A375 (cell line): ENCODE data around the gene CLDN6. TPM values are rescaled to one million over a fixed set of nuclear protein-coding genes. Genes with fewer than 3 reads are reported as not detected.

Experiments
- small RNA-seq: library from RNA; depleted of rRNA; stranded (forward); fragments of <200 nt; gene quantifications from one replicate; pipeline ENCODE3, GENCODE V24; 2014
- total RNA-seq: library from RNA; depleted of rRNA; stranded (reverse); fragments of >200 nt; shearing (Covaris generic); gene quantifications from 2 replicates; pipeline ENCODE4 v1.2.3, GENCODE V29; 2014; rRNA removed

CLDN6 gene, protein sequence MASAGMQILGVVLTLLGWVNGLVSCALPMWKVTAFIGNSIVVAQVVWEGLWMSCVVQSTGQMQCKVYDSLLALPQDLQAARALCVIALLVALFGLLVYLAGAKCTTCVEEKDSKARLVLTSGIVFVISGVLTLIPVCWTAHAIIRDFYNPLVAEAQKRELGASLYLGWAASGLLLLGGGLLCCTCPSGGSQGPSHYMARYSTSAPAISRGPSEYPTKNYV
- not detected in 2 replicates for total RNA-seq

DNA sequence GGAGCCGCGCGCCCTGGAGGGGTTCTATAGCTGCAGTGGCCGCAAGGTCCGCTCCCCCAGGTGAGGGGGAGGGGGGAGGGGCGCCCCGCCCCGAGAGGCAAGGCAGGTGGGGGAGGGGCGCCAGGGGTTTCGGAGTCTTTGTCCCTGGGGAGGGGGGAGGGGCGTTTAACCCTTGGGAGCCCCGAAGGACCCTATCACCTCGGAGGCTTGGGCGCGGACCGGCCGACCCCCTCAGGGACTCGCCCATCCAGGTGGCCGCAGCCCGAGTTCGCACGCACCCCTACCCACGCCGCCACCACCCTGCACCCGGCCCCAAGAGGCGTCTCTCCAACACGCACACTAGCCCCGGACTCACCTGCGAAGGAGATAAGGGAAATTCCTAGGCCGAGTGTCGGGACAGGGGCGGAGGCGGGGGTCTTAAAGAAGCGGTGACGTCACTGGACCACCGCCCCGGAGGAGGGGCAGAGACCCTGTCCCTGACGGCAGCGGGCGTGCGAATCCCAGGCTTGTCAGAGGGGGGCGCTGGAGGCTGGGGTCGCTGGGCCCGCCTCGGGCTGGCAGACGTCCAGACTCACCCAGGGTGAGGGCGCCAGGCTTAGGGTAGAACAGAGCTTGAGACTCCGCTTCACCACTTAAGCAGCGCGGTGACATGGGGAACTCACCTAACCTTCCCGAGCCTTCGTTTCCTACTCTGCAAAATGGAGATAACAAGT lies at the start of gene CLDN6:
TSS of gene CLDN6 (minus strand) at position 390 of the 713 bp plus-strand sequence. CDS start 2,162 bp downstream, outside the sequence.

DNA sequence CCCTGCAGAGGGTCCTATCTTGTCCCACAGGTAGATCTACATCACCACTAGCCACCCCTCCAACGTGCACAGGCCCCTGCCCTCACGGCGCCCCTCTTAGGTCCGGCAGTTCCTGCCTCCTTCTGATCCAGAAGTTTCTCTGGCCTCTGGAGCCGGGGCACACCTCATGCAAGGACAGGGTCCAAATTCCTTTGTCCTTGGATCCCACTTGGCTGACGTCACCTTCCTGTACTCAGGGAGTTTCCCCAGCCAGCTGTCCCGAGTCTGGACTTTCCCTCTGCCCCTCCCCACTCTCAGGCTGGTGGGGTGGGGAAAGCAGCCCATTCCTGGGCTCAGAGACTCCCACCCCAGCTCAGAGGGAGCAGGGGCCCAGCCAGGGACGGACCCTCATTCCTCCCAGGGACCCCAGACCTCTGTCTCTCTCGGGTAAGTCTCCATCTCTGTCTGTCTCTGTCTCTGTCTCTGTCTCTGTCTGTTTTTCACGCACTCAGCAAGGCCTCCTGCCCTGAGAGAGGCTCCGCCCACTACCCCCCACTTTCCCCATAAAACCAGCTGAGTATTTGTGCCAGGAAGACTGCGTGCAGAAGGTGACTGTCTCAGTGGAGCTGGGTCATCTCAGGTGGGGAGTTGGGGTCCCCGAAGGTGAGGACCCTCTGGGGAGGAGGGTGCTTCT lies 47.2 kb upstream of the CLDN6 start, which contains the start of gene IL32:
TSS of gene IL32 (plus strand) at position 572 of the 673 bp plus-strand sequence. CDS start 172 bp downstream, outside the sequence.

DNA sequence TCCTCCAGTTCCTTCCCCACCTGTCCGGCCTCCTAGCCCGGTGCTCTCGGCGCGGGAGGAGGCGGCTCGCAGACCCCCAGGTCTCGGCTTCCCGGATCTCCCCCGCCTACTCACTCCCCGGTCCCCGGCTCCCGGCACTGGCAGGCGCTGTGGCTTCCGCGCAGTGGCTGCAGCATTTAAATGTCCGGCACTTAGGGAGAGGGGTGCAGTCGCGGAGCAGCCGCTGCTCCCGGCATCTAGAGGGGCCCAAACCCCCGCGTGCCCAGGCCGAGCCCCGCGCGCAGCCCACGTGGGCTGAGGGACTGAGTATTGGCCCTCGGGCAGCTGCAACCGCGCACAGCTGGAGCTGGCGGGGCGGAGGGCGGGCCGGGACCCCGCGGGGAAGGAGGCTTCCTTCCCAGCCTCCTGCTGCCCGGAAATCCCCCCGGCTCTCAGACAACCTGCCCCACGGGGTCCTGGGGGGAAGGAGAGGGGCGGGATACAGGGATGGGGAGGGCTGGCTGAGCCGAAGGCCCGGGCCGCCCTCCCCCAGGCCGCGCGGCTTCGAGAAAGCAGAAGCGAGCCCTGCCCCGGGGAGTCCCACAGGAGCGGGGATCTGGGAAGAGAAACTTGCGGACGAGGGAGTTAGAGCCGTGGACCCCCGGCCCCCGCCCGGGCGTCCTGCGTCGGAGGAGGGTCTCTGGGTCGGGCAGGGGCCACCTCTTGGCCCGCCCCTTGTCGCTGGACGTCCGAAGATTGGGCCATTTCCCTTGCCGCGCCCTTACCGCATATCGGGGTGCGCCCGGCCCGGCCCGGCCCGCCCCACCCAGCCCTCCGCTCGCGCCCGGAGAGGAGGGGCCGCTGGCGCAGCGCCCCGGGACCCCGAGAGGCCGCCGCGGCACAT lies 28.0 kb upstream of the CLDN6 start, which contains the start of gene MMP25:
TSS of gene MMP25 (plus strand) at position 804 of the 883 bp plus-strand sequence. CDS start 357 bp downstream, outside the sequence.

DNA sequence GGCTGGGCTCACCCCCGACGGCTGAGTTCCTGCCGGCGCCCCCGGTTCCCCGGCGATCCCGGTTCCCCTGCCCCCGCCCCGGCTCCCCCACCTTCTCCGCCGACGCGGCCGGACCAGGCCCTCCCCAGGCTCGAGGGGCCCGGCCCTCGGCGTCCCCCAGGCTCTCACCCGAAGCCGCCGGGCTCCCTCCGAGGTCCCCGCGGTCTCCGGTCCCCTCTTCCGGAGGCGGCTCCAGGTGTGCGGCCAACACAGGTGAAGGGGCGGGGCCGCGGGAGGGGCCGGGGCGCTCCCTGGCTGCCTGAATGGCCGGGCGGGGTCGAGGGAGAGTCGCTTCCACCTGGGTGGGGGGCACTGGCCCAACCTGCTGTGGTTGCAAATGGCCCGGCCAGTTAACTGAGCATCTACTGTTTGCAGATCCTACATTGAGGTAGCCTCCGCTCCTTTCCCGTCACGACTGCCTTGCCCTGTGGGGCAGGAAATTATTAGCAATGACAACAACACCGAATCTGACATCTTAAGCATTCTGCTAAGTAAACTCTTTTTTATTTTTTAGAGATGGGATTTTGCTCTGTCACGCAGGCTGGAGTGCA lies 18.8 kb upstream of the CLDN6 start, which contains the start of gene BICDL2:
TSS of gene BICDL2 (minus strand) at position 219 of the 590 bp plus-strand sequence. CDS start 1,448 bp downstream, outside the sequence.

DNA sequence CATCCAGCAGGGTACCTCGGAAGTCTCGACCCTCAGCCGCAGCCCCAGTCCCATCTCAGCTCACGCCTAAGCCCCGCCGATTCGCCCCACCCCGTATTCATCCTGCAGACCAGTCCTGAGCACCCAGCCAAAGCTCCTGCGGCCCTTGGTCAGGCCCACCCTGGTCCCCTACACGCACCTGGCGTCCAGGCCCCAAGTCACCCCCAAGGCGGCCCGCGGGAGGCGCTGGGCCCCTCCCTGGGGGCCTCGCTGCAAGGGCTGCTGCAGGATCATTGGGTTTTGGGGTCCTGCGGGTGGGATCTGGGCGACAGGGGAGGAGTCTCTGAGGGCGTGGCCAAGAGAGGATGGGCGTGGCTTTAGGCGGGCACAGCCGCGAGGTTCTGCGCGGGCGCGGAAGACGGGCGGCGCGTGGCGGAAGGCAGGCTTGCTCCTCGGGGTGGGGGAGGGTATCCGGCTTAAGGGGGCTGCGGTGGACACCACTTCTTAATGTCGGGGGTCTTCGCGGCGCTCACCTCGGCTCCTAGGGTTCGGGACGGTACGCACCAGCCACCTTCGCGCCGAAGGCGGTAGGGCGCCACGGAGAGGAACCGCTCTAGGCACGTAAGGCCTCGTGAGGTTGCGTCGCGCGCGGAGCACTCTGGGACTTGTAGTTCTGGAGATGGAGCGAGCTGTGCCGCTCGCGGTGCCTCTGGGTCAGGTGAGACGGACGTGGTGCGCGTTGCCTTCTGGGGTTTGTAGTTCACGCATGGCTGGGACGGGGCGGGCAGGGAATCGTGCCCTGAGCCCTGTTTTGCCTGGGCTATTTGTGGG lies 5.9 kb upstream of the CLDN6 start, which contains the start of the genes HCFC1R1 and THOC6:
TSS of gene HCFC1R1 (minus strand) at position 274 of the 810 bp plus-strand sequence. CDS start at position 273, 1 bp downstream.
TSS of gene THOC6 (plus strand) at position 367 of the 810 bp plus-strand sequence. CDS start at position 659, 292 bp downstream.

DNA sequence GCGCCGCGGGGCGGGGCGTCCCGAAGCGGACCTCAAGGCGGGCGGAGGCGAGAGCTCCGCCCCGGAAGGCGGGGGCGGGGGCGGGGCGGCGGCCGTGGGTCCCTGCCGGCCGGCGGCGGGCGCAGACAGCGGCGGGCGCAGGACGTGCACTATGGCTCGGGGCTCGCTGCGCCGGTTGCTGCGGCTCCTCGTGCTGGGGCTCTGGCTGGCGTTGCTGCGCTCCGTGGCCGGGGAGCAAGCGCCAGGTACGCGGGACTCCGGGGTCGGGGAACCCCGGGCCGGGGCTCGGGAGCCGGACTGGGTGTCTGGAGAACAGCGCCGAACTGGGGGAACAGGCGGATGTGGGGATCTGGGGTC lies 2.2 kb upstream of the CLDN6 start, which contains the start of gene TNFRSF12A:
TSS of gene TNFRSF12A (plus strand) at position 122 of the 357 bp plus-strand sequence. CDS start at position 152, 30 bp downstream.

DNA sequence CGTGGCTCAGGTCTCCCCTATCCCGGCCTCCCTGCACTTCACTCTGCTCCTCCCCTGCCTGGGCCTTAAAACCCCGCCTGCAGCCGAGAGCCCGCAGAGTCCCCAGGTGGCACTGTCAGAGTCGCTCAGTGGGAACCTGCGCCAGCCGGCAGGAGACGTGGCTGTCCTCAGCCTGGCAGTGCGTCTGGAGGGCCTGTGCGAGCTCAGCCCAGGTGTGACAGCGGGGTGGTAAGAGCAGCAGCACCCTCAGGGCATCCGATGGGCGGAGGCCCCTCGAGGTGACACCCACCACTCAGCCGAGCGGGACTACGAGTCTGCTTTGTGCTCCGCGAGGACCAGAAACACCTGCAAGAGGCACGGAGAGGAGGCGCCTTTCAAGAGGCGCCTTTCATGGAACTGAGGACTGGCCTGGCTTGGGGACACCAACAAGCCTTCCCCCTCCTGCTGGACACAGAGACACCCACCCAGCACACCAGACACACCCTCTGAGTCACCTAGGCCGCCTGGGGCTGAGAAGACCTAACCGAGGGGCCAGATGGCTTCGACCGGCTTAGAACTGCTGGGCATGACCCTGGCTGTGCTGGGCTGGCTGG lies 5.1 kb downstream of the CLDN6 start, which contains the start of gene CLDN9:
TSS of gene CLDN9 (plus strand) at position 96 of the 593 bp plus-strand sequence. CDS start at position 536, 440 bp downstream.

DNA sequence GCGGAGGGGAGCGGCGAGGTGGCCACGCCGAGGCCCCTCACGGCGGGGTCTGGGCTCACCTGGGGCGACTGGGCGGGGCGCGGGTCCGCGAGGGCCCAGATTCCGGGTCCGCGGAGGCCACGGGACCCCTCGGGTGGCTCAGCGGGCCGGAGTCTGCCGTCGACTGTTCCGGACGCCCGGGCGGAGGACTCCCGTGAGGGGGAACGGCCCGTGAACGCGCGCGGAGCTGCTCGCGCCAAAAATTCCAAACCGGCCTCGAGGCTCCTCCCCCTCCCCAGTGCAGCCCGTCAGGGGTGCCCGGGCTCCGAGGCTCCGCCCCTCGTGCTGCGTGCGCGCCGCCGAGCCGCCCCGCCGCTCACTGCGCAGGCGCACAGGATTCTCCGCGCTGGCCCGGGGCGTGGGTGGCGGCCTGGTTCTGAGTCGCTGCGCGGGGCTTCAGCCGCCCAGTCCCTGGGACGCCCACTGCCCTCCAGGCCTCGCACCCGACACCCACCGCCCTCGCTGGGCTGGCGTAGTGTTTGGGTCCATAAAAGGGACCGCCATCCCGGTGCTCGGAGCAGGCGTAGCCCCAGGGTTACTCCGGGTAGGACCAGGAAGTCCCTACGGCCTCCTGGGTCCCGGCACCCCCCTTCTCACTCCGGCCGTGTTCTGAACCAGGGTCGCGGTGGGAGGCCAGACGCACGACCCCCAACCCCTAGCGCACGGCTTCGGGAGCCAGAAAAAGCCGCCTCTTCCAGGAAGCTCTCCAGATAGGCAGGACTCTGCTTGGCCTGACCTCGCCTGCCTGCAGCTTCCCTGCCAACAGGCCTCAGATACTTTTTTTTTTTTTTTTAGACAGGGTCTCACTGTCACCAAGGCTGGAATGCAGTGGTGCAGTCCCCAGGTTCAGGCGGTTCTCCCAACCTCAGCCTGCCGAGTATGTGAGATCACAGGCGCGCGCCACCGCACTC lies 37.5 kb downstream of the CLDN6 start, which contains the start of gene PKMYT1:
TSS of gene PKMYT1 (minus strand) at position 220 of the 950 bp plus-strand sequence. CDS start 789 bp downstream, outside the sequence.

DNA sequence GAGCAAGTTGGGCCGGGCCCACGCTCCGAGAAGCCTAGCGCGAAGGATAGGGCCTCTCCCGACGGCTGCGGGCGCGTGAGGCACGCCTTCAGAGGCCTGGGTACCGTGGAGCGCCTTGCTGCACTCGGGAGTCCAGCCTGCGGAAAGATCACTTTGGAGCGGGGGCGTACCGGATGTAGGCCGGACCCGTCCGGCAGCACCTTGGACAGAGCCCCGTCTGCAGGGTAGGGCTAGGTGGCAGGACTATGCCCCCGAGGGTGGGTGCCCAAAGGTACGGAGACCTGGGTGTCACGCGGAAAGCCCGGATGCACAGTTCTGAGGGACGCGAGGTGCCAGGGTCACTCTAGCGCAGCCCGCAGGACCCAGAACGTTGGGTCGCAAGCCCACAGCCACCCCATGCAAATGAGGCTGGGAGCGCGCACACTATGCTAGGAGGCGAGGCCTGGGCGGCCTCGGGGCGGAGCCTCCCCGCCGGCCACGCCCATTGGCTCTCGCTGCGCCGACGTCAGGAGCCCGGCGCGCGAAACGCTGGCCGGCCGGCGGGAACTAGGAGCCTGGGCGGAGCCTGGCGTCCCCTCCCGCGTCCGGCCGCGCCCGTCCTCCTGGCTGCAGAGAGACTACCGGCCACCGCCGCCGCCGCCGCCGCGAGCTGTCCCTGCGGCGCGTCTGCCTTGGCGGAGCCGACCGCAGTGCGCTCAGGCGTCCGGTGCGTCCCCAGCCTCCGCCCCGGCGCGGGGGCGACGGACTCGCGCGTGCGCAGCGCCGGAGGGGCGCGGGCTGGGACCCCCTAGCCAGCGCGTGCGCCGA lies 49.0 kb downstream of the CLDN6 start, which contains the start of gene PAQR4:
TSS of gene PAQR4 (plus strand) at position 611 of the 807 bp plus-strand sequence. CDS start 327 bp downstream, outside the sequence.

Small RNAs within 50 kb of the gene (small RNA-seq; reads per million reads assigned to genes)
- gene LINC00514: not detected

Other genes starting within 250 kb of the CLDN6 start
- gene ELOB, start 240.9 kb downstream of the CLDN6 start, total RNA-seq: 281 and 333 TPM in 2 replicates
- gene PRSS33, start 230.6 kb downstream of the CLDN6 start, total RNA-seq: 12.7 and 14.9 TPM in 2 replicates
- gene PRSS41, start 219.7 kb downstream of the CLDN6 start, total RNA-seq: not detected in 2 replicates
- gene PRSS21, start 200.9 kb downstream of the CLDN6 start, total RNA-seq: not detected in 2 replicates
- gene ZG16B, start 187.9 kb downstream of the CLDN6 start, total RNA-seq: 0.45 TPM in 1 of 2 replicates, not detected in the other
- not detected in 2 replicates for gene PRSS22, start 160.0 kb downstream of the CLDN6 start, total RNA-seq
- 68.2 and 79.2 TPM in 2 replicates for gene FLYWCH2, start 135.0 kb downstream of the CLDN6 start, total RNA-seq
- 41.3 and 52.4 TPM in 2 replicates for gene FLYWCH1, start 106.3 kb downstream of the CLDN6 start, total RNA-seq
- gene KREMEN2, start 53.9 kb downstream of the CLDN6 start, total RNA-seq: 2.4 and 4.1 TPM in 2 replicates
- 53.7 and 63.3 TPM in 2 replicates for gene PAQR4, start 48.8 kb downstream of the CLDN6 start, total RNA-seq
- 43.6 and 56.7 TPM in 2 replicates for gene PKMYT1, start 37.7 kb downstream of the CLDN6 start, total RNA-seq
- gene CLDN9, start 5.3 kb downstream of the CLDN6 start, total RNA-seq: not detected in 2 replicates
- 716 and 822 TPM in 2 replicates for gene TNFRSF12A, start 2.2 kb upstream of the CLDN6 start, total RNA-seq
- gene HCFC1R1, start 5.8 kb upstream of the CLDN6 start, total RNA-seq: 126 and 144 TPM in 2 replicates
- gene THOC6, start 5.9 kb upstream of the CLDN6 start, total RNA-seq: 63.8 and 65.4 TPM in 2 replicates
- gene BICDL2, start 18.8 kb upstream of the CLDN6 start, total RNA-seq: not detected in 2 replicates
- 0.16 and 0.75 TPM in 2 replicates for gene MMP25, start 28.4 kb upstream of the CLDN6 start, total RNA-seq
- gene IL32, start 47.5 kb upstream of the CLDN6 start, total RNA-seq: 2.2 TPM in 1 of 2 replicates, not detected in the other
- 0.26 and 2.2 TPM in 2 replicates for gene ZSCAN10, start 81.1 kb upstream of the CLDN6 start, total RNA-seq
- gene ZNF205, start 94.4 kb upstream of the CLDN6 start, total RNA-seq: 16.9 and 18.4 TPM in 2 replicates
- gene ZNF213, start 116.8 kb upstream of the CLDN6 start, total RNA-seq: 5.2 and 6.7 TPM in 2 replicates
- gene OR1F1, start 170.0 kb upstream of the CLDN6 start, total RNA-seq: not detected in 2 replicates
- gene ZNF200, start 217.0 kb upstream of the CLDN6 start, total RNA-seq: 14.2 and 15.4 TPM in 2 replicates
- gene MEFV, start 238.4 kb upstream of the CLDN6 start, total RNA-seq: 0.38 TPM in 1 of 2 replicates, not detected in the other